SK-N-SH (cell line): ENCODE data around the gene PELI1. TPM values are rescaled to one million over a fixed set of nuclear protein-coding genes. Genes with fewer than 3 reads are reported as not detected.

Experiments
- CTCF ChIA-PET: fragments of 300-600, 350-600 bp; formaldehyde crosslinking; extraction: SDS; loops from one replicate; lab custom pipeline; 2021; lab: Yijun Ruan, JAX
- POLR2A ChIA-PET: fragments of 350-600 bp; sonication (Branson Sonifier 250); formaldehyde crosslinking; extraction: SDS; loops from one replicate; lab custom pipeline; 2020; ENCODE audit warnings: antibody characterized with exemption, inconsistent platforms; lab: Yijun Ruan, JAX
- DNase-seq: peaks from one replicate; pipeline ENCODE4 v3.0.0; 2012
- H2AFZ ChIP-seq: fragments of 200-600 bp; sonication (generic); 2 replicates; pipeline ENCODE4 v1.8.1; 2016; ENCODE audit warnings: antibody characterized with exemption, mild to moderate bottlenecking, low read depth
- H3F3A ChIP-seq: fragments of 200-600 bp; sonication (generic); replicated peaks from 2 replicates; pipeline ENCODE3; 2016; ENCODE audit warnings: antibody characterized with exemption, mild to moderate bottlenecking; ENCODE audit not compliant: insufficient read depth
- H3K27ac ChIP-seq, 2 experiments: fragments of 200-500 bp in 1 of 2; fragments of 200-600 bp in 1 of 2; sonication (Bioruptor generic) in 1 of 2; sonication (generic), shearing (Covaris generic) in 1 of 2; 2 replicates each; pipeline versions ENCODE4 v1.5.1 to v1.6.1; 2014 to 2016; ENCODE audit warnings: low read depth in 2 of 2, inconsistent platforms in 1 of 2, low read length in 1 of 2, mild to moderate bottlenecking in 1 of 2, mixed read lengths in 1 of 2
- H3K27me3 ChIP-seq: fragments of 200-600 bp; sonication (generic), shearing (Covaris generic); 2 replicates; pipeline ENCODE4 v1.6.1; 2016; ENCODE audit warnings: mixed run types; ENCODE audit not compliant: insufficient read depth
- H3K36me3 ChIP-seq, 2 experiments: fragments of 200-500 bp in 1 of 2; fragments of 200-600 bp in 1 of 2; sonication (Bioruptor generic) in 1 of 2; sonication (generic) in 1 of 2; replicated peaks in 1 of 2; 2 replicates each; pipeline versions ENCODE3 to v1.5.1; 2014 to 2016; ENCODE audit warnings: low read length in 1 of 2, mild to moderate bottlenecking in 1 of 2; ENCODE audit not compliant: insufficient read depth in 2 of 2, control insufficient read depth in 1 of 2
- H3K4me1 ChIP-seq, 2 experiments: fragments of 200-500 bp in 1 of 2; fragments of 200-600 bp in 1 of 2; sonication (Bioruptor generic) in 1 of 2; sonication (generic), shearing (Covaris generic) in 1 of 2; 2 replicates each; pipeline versions ENCODE4 v1.5.1 to v1.6.1; 2014 to 2016; ENCODE audit warnings: low read depth in 1 of 2, low read length in 1 of 2, mixed run types in 1 of 2; ENCODE audit not compliant: insufficient read depth in 2 of 2, control insufficient read depth in 1 of 2
- H3K4me2 ChIP-seq: fragments of 200-600 bp; sonication (generic), shearing (Covaris generic); 2 replicates; pipeline ENCODE4 v1.6.1; 2017; ENCODE audit warnings: mixed run types
- H3K4me3 ChIP-seq, 2 experiments: fragments of 200-500 bp in 1 of 2; fragments of 200-600 bp in 1 of 2; sonication (Bioruptor generic) in 1 of 2; sonication (generic), shearing (Covaris generic) in 1 of 2; 2 replicates each; pipeline versions ENCODE4 v1.5.1 to v1.8.1; 2014 to 2016; ENCODE audit warnings: low read depth in 2 of 2, inconsistent platforms in 1 of 2, low read length in 1 of 2, mild to moderate bottlenecking in 1 of 2, mixed read lengths in 1 of 2, moderate library complexity in 1 of 2
- H3K79me2 ChIP-seq: fragments of 200-600 bp; sonication (generic); 2 replicates; pipeline ENCODE4 v1.8.1; 2017; ENCODE audit warnings: mild to moderate bottlenecking; ENCODE audit not compliant: insufficient read depth
- H3K9ac ChIP-seq: fragments of 200-600 bp; sonication (generic); 2 replicates; pipeline ENCODE4 v1.6.1; 2017; ENCODE audit warnings: mixed run types
- H3K9me2 ChIP-seq: fragments of 200-600 bp; sonication (generic); 2 replicates; pipeline ENCODE4 v1.6.1; 2017; ENCODE audit warnings: mixed run types
- H3K9me3 ChIP-seq: fragments of 200-600 bp; sonication (generic); 2 replicates; pipeline ENCODE4 v1.6.1; 2017; ENCODE audit warnings: mixed run types, mild to moderate bottlenecking, moderate library complexity
- H4K20me1 ChIP-seq: fragments of 200-600 bp; sonication (generic); 2 replicates; pipeline ENCODE4 v1.6.1; 2017; ENCODE audit warnings: mild to moderate bottlenecking, mixed run types; ENCODE audit not compliant: insufficient read depth
- ELF1 ChIP-seq: IDR thresholded peaks from 2 replicates; pipeline ENCODE4 v1.4.0; 2012
- EZH2phosphoT487 ChIP-seq: fragments of 200-600 bp; sonication (generic); IDR thresholded peaks from 2 replicates; pipeline ENCODE4 v1.6.1; 2017; ENCODE audit warnings: low read depth, mixed run types, mild to moderate bottlenecking, antibody characterized with exemption, moderate library complexity, borderline replicate concordance
- FOSL2 ChIP-seq: IDR thresholded peaks from 2 replicates; pipeline ENCODE4 v1.4.0; 2012; ENCODE audit warnings: low read depth, mild to moderate bottlenecking, moderate library complexity, borderline replicate concordance
- FOXJ3 ChIP-seq: sonication (generic); formaldehyde crosslinking; IDR thresholded peaks from 2 replicates; pipeline ENCODE4 v1.5.1; 2020; ENCODE audit warnings: mild to moderate bottlenecking, missing genetic modification reagents
- GABPA ChIP-seq: IDR thresholded peaks from 2 replicates; pipeline ENCODE4 v1.4.0; 2012; ENCODE audit warnings: low read depth, mild to moderate bottlenecking
- JUND ChIP-seq: IDR thresholded peaks from 2 replicates; pipeline ENCODE4 v1.4.0; 2012
- MXI1 ChIP-seq: IDR thresholded peaks from 2 replicates; pipeline ENCODE4 v1.6.1; 2012; ENCODE audit warnings: mild to moderate bottlenecking, low read depth, low read length, improper control_type of control experiment
- NRF1 ChIP-seq: IDR thresholded peaks from 2 replicates; pipeline ENCODE4 v1.6.1; 2012; ENCODE audit warnings: low read depth, mild to moderate bottlenecking, low read length
- RCOR1 ChIP-seq: fragments of 150-350 bp; IDR thresholded peaks from 2 replicates; pipeline ENCODE4 v1.6.1; 2017; ENCODE audit warnings: antibody characterized with exemption, low read length
- RXRA ChIP-seq: IDR thresholded peaks from 2 replicates; pipeline ENCODE4 v1.4.0; 2012; ENCODE audit warnings: low read depth, mild to moderate bottlenecking, borderline replicate concordance
- TAF1 ChIP-seq: IDR thresholded peaks from 2 replicates; pipeline ENCODE4 v1.6.1; 2012; ENCODE audit warnings: low read depth, mild to moderate bottlenecking, low read length, moderate library complexity, borderline replicate concordance
- TCF12 ChIP-seq: IDR thresholded peaks from 2 replicates; pipeline ENCODE4 v1.4.0; 2012
- TEAD4 ChIP-seq: IDR thresholded peaks from 2 replicates; pipeline ENCODE4 v1.4.0; 2012; ENCODE audit warnings: mild to moderate bottlenecking, borderline replicate concordance; ENCODE audit not compliant: insufficient read depth
- WGBS: methylation state at CpG from one replicate; pipeline ENCODE4 v1.1.6; 2017; ENCODE audit warnings: low lambda C conversion rate; 5-methylcytosine and 5-hydroxymethylcytosine counted together
- polyA plus RNA-seq, 3 experiments: library from polyadenylated mRNA; depleted of rRNA; stranded (reverse); fragments of >200 nt; gene quantifications; 2 replicates each; pipeline ENCODE4 v1.2.3, GENCODE V29; 2012
- TF ChIP-seq, protein P1 (sequence below): IDR thresholded peaks from 2 replicates; pipeline ENCODE4 v1.6.1; 2012; ENCODE audit warnings: mild to moderate bottlenecking, low read depth, low read length, moderate library complexity
- TF ChIP-seq, protein P2 (sequence below): IDR thresholded peaks from 2 replicates; pipeline ENCODE4 v1.4.0; 2012; ENCODE audit warnings: low read depth, borderline replicate concordance
- TF ChIP-seq, protein P3 (sequence below): fragments of 150-350 bp; IDR thresholded peaks from 2 replicates; pipeline ENCODE4 v1.6.1; 2017; ENCODE audit warnings: antibody characterized with exemption, low read length, low read depth, borderline replicate concordance

PELI1 gene
- polyA plus RNA-seq, 1 of the 3 experiments (the other 2 are of a cell fraction) = 4.2 TPM

DNA sequence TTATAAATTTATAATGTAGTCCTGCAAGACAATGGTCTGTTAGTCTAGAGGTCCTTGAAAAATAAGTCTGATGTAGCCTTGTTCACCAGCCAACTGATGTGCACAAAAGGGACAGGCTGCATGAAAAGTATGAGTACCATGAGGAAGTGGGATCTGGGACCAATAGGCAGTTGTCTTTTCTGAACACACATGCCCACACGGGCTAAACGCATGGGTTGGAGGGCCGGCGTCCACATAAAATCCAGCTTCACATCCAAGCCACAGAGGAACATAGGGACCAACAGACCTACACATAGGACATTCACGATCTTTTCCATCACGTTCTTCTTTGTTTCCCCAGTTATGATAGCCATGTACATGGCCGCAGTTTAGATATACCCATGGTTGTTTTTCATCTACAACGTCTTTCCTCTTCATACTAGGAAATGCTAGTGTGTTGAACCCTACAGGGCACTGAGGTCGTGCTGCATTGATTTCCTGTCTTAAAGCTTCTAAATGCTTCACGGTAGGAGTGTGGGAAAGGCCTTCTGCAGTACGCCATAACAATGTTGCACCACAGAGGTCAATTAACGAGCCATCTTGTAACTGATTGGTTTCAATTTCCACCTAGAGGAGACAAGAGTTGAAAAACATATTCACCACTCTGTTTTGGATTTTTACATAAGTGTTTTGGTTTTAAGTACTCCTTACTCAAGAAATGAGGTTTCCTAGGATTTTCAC, 49.4 kb downstream of the PELI1 start:
- ChIA-PET POLR2A (no interaction called here), CTCF (no interaction called here)
- Histone ChIP-seq H3K4me1 (no peaks in the 10 kb centered on the region), H3K9ac (no peak overlapping the region), H3K36me3 (peaks cover 49 to 72% of the 10 kb centered on the region in 2 experiments), H3K4me2 (no peak overlapping the region), H3K9me2 (no peaks in the 10 kb centered on the region), H2AFZ (no peak overlapping the region), H4K20me1 (no peaks in the 10 kb centered on the region), H3K27me3 (no peaks in the 10 kb centered on the region), H3K27ac (no peak overlapping the region), H3K4me3 (no peak overlapping the region), H3K79me2 (no peaks in the 10 kb centered on the region), H3K9me3 (no peaks in the 10 kb centered on the region), H3F3A (peaks cover 3% of the 10 kb centered on the region)
- 94% methylated on average over 12 of the region's 12 CpGs for WGBS
- TF ChIP-seq, protein P1, sequence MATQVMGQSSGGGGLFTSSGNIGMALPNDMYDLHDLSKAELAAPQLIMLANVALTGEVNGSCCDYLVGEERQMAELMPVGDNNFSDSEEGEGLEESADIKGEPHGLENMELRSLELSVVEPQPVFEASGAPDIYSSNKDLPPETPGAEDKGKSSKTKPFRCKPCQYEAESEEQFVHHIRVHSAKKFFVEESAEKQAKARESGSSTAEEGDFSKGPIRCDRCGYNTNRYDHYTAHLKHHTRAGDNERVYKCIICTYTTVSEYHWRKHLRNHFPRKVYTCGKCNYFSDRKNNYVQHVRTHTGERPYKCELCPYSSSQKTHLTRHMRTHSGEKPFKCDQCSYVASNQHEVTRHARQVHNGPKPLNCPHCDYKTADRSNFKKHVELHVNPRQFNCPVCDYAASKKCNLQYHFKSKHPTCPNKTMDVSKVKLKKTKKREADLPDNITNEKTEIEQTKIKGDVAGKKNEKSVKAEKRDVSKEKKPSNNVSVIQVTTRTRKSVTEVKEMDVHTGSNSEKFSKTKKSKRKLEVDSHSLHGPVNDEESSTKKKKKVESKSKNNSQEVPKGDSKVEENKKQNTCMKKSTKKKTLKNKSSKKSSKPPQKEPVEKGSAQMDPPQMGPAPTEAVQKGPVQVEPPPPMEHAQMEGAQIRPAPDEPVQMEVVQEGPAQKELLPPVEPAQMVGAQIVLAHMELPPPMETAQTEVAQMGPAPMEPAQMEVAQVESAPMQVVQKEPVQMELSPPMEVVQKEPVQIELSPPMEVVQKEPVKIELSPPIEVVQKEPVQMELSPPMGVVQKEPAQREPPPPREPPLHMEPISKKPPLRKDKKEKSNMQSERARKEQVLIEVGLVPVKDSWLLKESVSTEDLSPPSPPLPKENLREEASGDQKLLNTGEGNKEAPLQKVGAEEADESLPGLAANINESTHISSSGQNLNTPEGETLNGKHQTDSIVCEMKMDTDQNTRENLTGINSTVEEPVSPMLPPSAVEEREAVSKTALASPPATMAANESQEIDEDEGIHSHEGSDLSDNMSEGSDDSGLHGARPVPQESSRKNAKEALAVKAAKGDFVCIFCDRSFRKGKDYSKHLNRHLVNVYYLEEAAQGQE = no peak
- TF ChIP-seq, protein P2, sequence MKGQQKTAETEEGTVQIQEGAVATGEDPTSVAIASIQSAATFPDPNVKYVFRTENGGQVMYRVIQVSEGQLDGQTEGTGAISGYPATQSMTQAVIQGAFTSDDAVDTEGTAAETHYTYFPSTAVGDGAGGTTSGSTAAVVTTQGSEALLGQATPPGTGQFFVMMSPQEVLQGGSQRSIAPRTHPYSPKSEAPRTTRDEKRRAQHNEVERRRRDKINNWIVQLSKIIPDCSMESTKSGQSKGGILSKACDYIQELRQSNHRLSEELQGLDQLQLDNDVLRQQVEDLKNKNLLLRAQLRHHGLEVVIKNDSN = no peak
- TF ChIP-seq MXI1 = no peak
- DNase-seq = no peak

DNA sequence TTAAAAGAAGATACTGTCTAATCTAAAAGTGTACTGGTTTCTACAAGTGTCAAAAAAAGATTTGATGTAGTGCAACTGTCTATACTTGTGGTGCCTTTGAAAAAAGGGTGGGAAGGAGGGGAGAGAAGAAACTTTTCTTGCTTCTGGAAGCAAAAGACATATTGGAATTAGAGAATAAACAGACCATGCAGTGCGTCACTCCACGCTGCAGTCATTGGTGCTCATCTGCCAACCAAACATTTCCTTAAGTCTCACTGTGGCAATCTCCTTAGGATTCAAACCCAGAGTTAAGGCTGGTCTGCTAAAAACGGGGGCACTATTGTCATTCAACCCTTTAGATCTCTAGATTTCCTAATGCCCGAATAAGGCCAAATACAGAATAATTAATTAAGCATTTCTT, 50.9 kb downstream of the PELI1 start:
- no peak for TF ChIP-seq JUND
- TF ChIP-seq FOSL2 = no peak
- TF ChIP-seq NRF1 = no peak
- TF ChIP-seq TCF12 = no peak
- TF ChIP-seq RCOR1 = no peak
- TF ChIP-seq FOXJ3 (CRISPR knock-in tag) = no peak
- TF ChIP-seq ELF1 = no peak
- no peak for TF ChIP-seq RXRA
- TF ChIP-seq, protein P1 = no peak
- TF ChIP-seq, protein P3, sequence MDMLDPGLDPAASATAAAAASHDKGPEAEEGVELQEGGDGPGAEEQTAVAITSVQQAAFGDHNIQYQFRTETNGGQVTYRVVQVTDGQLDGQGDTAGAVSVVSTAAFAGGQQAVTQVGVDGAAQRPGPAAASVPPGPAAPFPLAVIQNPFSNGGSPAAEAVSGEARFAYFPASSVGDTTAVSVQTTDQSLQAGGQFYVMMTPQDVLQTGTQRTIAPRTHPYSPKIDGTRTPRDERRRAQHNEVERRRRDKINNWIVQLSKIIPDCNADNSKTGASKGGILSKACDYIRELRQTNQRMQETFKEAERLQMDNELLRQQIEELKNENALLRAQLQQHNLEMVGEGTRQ = no peak
- TF ChIP-seq GABPA = no peak
- no peak for TF ChIP-seq TAF1
- no peak for TF ChIP-seq EZH2phosphoT487
- no peak for TF ChIP-seq TEAD4
- H3F3A ChIP-seq = peaks cover 3% of the 10 kb centered on the region
- no peak overlapping the region for H3K9ac ChIP-seq
- no peaks in the 10 kb centered on the region for H3K9me2 ChIP-seq
- POLR2A ChIA-PET = no interaction called here
- no peaks in the 10 kb centered on the region for H3K9me3 ChIP-seq
- no peaks in the 10 kb centered on the region for H4K20me1 ChIP-seq
- 87% methylated on average over 4 of the region's 4 CpGs for WGBS
- no peaks in the 10 kb centered on the region for H3K27me3 ChIP-seq
- H2AFZ ChIP-seq = no peak overlapping the region
- H3K4me1 ChIP-seq = no peaks in the 10 kb centered on the region
- peaks cover 40 to 61% of the 10 kb centered on the region in 2 experiments for H3K36me3 ChIP-seq
- DNase-seq = no peak
- no peaks in the 10 kb centered on the region for H3K79me2 ChIP-seq
- CTCF ChIA-PET = no interaction called here
- no peak overlapping the region for H3K27ac ChIP-seq
- no peak overlapping the region for H3K4me3 ChIP-seq
- H3K4me2 ChIP-seq = no peak overlapping the region
